GM21619 (cell line): ENCODE data around the gene DNM2.

Experiments used
- ATAC-seq: cut with Tn5 transposase; IDR thresholded peaks from one replicate; pipeline ENCODE4 v1.9.1; 2021; ENCODE audit not compliant: unreplicated experiment

Gene DNM2

DNA sequence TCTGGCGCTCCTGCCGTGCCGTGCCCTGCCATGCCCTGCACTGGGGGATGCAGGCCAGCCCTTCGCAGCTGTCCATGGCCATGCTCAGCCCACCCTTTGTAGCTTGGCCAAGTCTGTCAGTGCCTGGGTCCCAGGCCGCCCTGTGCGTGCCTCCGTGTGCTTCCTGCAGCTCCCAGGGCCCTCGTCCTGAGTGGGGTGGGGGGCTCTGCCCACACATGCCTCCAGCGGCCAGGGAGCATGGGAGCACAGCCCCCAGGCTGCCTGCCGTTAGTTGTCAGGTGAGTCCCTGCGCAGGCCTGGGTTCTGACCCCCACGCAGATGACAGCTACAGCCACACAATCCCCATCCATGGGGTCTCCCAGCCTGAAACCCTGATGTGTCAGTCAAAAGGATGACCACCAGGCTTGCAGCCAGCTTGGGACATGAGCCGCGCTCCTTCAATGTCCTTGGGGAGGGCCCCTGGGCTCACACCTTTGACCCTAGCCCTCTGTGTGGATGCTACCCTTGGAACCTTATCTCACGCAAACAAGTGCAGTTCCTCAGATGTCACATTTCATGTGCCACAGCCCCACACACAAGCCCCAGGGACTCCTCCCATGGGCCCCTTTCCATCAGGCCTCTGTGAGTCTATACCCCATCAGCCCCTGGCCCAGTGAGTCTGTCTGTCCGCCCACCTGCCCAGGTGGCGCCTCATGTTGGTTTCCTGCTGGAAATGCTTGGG lies 93.7 kb downstream of the DNM2 start:
- ATAC-seq = no peak

DNA sequence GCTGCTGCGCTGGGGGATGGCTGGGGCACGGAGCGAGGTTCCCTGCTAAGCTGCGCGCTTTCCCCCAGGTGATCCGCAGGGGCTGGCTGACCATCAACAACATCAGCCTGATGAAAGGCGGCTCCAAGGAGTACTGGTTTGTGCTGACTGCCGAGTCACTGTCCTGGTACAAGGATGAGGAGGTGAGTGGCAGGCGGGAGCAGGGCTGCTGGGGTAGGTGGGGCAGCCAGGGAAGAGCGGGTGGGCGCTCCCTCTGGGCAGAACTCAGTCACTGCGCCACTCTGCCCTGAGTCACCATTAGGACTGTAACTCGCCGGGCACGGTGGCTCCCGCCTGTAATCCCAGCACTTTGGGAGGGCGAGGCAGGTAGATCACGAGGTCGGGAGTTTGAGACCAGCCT lies 94.3 kb downstream of the DNM2 start:
- ATAC-seq = no peak

DNA sequence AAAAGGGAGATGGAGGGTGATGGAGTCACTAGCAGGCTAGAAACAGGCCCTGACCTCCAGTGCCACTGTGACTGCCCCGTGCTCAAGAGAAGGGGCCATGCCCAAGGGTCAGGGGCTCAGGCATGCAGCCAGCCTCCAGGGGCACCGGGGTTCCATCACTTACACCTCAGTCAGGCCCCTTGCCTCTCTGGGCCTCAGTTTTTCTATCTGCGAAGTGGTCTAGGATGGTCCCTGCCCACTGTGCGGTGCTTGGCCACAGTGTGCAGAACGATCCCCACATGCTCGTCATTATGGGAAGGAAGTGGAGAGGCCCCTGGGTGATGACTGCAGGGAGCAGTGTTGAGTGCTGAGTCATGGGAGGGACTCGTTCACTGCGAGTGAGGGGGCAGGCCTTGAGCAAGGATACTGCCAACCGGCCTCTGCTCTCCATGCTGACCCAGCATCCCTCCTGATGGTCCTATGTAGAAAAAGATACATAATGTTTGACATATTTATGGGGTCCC lies 95.1 kb downstream of the DNM2 start:
- ATAC-seq = no peak

DNA sequence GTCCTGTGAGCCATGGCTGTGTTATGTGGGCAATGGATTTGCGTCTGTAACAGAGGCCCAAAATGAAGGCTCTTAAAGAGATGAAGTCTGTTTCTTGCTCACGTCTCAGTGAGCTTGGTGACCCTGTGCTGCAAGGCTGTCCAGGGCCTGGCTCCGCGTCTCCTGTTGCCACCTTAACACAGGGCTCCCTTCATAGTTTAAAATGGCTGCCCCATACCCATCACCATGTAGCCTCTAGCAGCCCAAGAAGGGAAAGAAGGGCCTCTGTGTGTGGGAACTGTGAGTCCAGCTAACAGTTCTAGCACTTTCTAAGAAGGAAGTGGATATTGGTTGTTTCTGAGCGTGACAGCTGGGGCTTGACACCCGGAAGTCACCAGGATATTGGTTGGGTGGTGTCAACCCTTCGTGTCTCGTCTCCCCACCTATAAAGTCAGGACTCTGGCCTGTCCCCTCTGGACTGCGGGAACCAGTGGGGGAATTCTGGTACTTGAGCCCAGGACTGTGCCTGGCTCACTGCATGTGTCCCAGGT lies 97.2 kb downstream of the DNM2 start:
- no peak for ATAC-seq

DNA sequence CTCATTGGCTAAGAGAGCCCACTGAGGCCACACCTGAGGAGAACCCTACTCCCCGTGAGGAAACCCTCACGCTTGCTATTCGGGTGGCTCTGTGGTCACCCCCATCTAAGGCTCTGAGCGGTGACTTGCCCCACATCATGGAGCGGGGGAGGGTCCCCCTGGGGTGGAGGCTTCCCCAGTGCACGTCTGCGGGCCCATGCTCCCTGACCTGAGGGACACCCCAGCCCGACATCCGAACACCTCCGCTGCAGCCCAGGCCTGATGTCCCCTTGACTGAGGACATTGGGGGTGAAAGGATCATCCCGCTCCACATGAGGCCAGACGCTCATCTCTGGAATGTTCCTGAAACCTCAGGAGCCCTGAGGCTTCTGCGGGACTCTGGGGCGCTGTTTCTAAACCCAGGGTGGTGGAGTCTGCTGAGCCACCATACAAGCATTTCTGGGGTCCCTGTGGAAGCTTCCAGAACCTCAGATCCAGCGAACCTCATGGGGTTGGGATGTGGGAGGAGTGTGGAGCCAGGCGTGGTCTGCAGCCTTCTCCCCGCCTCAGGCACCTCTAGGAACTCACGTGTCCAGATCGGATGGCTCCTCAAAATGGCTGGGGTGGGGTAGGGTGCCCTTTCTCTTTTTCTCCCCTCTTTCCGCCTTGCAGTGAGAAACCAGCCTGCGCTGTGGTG lies 98.2 kb downstream of the DNM2 start:
- ATAC-seq = no peak

DNA sequence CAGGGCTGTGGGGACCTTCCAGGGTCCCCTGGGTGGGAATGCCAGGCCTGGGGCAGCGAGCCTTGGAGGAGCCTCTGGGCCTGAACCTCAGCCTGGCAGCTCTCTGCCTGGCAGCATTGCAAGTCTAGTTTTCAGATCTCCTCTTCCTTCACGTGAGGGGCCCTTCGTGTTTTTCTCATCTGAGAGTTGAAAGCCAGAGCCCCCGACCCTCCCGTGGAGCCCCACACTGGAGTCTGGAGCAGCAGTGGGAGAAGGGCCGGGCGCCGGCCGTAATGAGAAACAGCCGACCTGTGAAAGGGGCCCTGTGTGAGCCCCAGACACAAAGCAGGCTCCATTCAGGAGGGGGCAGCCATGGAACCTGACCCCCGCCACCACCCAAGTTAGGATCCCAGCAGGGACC lies 98.8 kb downstream of the DNM2 start:
- no peak for ATAC-seq

DNA sequence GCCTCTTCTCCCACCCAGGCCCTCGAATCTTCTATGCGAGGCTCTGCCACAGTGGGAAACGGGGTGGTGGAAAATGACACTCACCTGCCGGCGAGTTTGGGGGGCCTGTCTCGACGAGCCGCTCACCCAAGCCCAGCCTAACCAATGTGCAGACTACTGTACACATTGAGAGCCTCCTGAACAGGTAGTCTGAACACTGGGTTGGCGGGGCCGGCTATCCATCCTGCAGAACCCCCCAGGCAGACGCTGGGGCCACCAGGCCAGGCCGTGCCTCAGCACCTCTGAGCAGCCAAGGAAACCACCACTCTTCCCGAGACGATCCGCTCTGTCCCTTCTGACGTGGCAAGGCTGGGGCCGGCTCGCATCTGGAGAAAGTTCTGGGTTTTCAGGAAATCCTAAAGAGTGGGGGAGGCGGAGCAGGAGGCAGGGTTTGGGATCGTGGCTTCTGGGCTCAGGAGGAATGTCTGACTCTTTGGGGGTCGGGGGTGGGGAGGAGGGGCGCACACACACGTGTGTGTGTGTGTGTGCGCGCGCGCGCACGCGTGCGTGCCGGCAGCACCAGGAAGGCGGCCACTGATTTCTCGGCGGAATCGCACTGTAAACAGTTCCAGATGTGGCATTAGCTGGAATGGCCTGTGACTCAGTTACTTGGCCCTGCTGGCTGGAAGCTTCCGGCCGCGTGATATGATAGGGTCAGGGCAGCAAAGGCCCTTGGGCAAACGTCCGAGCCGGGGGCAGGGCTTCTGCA lies 99.6 kb downstream of the DNM2 start:
- no peak for ATAC-seq

DNA sequence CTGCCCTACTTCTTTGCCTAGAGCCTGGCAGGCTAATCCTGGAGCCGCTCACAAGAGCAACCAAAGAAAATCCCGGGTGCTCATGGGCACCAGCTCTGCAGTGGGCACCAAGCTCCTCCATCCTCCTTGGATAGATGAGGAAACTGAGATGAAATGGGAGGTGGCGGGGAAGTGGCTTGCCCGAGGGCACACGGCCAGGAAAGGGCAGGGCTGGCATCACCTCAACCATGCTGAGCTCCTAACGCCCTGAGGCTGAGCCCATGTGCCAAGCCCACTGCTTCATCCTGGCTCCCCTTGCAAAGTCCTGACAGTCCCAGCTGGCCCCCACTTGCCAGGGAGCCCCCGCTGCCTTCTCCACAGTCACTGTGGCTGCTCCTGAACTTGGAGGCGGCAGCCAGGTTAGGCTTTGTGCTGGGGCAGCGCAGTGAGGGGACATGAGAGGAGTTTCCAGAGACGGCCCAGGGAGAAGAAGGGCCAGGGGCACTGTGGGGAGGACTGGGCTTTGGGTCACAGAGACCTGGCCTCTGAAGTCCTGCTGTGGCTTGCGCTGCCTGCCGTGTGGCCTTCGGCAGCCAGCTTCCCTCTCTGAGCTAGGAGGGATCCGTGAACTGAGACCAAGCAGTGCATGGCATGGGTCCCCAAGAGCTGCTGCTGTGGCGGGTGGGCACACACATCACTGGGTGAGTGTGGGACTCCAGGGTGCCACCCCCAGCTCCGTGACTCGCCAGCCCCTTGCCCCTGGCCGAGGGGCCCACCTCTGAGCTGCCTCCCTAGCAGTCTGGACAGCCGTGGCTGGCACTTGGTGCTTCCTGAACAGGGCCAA lies 100.6 kb downstream of the DNM2 start:
- no peak for ATAC-seq

DNA sequence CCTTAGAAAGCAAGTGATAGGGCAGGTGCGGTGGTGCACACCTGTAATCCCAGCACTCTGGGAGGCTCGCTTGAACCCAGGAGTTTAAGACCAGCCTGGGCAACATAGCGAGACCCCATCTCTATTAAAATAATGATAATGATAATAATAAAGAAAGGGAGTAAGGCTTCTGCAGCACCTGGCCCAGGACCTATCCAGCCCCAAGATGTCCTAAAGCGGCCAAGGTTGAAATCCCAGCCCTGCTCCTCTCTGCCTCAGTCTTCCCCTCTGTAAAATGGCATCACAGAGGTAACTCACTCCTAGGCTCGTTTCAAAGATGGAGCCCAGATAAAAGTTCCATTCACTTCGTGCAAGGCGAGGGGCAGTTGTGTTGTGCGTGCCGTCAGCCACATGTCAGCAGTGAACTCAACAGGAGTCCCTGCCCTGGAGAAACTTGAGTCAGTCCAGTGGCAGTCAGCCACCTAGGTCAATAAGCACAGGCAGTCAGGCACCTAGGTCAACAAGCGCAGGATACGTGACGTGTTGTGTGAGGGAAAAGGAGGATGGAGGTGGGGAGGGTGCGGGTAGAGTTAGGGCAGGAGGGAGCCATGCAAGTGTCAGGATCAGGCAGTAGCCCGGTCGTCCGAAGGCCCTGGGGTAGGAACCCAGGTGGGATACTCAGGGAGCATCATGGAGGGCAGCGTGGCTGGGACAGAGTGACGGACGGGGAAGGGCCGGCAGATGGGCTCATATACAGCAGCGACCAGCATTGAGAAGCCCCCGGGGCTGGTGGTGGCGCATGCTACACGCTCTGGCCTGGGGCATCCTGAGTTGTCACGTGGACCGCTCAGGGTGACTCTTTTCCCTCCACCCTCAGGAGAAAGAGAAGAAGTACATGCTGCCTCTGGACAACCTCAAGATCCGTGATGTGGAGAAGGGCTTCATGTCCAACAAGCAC lies 101.5 kb downstream of the DNM2 start:
- no peak for ATAC-seq

DNA sequence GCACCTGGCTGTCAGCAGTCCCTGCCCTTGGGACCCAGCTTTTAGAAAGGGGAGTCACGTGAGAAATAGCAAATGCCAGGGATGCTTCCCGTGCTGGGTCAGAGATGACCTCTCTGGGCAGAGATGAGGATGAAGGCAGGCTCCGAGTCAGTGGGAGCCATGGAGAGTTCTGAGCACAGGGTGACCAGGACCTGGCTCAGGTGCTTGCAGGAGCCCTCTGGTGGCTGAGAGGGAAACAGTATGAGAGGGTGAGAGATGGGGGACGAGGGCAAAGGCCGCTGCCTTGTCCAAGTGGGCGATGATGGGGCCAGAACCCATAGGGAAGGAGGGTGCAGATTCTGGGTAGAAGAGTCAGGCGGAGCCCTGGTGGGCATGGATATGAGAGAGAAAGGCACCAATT lies 102.3 kb downstream of the DNM2 start:
- ATAC-seq = no peak

DNA sequence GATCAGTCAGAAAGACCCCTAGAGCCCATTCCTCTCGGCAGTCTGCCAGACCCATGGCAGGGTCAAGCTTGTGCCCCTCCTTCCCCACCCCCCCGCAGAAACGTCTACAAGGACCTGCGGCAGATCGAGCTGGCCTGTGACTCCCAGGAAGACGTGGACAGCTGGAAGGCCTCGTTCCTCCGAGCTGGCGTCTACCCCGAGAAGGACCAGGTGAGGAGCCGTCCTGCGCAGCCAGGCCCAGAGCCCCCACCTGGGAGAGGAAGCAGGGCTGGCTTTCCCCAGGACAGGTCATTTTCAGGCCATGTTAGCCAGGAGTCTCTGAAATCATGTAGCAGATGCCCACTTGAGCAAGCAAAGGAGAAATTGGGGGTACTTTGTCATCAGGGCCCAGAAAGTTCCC lies 105.8 kb downstream of the DNM2 start:
- no peak for ATAC-seq

DNA sequence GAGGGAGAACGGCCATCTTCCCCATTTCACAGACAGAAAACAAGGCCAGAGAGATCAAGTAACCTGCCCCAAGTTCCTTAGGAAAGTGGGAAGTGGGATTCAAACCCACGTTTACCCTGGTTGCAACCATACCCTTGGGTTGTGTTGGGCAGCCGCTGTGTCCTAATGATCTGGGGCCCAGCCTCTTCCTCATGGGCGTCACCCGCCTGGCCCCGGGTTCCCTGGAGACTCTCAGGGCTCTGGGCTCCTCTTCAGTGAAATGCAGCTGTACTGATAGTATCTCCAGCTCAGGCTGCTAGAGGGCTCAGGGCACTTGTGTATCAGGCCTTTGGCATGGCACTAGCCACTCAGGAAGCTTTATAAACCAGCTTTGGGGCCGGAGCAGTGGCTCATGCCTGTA lies 108.4 kb downstream of the DNM2 start:
- ATAC-seq = no peak

DNA sequence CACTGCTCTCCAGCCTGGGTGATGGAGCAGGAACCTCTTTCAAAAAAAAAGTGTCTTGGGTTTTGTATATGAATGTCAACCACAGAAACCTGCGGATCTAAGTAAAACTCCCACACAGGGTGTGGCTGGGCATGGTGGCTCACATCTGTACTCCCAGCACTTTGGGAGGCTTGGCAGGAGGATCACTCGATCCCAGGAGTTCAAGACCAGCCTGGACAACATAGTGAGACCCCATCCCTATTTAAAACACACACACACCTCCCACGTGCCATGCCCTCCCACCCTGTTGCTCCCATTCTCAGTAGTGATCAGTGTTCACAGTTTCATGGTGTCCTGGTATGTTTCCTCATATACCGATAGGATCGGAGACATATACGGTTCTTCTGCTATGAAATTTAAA lies 109.0 kb downstream of the DNM2 start:
- no peak for ATAC-seq

DNA sequence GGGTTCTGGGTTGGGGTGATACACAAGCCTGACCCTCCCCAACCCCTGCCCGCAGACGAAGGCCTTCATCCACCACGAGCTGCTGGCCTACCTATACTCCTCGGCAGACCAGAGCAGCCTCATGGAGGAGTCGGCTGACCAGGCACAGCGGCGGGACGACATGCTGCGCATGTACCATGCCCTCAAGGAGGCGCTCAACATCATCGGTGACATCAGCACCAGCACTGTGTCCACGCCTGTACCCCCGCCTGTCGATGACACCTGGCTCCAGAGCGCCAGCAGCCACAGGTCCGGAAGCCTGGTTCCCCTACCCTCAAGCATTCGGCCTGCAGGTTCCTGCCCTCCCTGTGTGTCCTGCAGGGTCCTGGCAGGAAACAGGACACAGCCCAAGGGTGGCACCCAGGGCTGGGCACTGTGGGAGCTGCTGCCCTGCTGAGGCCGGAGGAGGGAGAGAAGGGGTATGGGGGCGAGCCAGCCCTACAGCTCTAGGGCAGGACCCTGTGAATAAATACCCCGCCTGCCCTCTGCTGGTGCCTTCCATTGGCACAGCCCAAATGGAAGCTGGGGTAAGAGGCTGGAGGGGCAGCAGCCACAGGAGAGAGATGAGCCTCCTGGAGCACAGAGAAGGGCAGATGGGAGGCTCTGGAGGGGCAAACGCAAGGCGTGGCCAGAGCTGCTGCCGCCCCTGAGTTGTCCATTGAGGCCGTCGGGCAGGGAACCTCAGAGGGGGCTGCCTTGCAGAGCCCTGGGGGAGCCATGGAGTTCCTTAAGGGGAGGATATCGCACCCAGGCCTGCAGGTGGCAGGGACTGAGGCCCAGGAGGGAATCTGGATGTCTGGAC lies 111.3 kb downstream of the DNM2 start:
- ATAC-seq = no peak

DNA sequence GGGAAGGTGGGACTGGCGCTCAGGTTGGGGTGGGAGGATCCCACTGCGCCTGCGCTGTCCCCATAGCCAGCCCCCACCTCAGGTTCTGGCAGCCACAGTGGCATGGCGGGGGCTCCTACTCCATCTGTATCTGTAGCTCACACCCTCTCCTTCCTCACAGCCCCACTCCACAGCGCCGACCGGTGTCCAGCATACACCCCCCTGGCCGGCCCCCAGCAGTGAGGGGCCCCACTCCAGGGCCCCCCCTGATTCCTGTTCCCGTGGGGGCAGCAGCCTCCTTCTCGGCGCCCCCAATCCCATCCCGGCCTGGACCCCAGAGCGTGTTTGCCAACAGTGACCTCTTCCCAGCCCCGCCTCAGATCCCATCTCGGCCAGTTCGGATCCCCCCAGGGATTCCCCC lies 112.1 kb downstream of the DNM2 start:
- no peak for ATAC-seq

DNA sequence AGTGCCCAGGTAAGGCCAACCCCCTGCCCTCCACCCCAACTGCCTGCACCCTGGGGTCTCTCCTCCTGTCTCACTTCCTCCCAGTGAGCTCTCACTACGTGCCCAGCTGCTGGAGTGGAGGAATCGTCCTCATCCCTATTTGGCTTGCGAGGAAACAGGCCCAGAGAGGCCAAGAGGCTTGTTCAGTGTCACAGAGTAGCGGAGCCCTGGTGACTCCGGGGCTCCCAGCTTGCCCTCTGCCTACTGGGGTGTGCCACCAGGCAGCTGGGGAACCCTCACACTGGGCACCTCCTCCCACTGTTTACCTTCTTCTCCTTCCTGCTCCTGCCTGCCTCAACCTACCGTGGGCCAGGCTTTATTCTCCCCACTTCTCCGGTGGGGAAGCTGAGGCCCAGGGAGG lies 112.5 kb downstream of the DNM2 start:
- no peak for ATAC-seq

DNA sequence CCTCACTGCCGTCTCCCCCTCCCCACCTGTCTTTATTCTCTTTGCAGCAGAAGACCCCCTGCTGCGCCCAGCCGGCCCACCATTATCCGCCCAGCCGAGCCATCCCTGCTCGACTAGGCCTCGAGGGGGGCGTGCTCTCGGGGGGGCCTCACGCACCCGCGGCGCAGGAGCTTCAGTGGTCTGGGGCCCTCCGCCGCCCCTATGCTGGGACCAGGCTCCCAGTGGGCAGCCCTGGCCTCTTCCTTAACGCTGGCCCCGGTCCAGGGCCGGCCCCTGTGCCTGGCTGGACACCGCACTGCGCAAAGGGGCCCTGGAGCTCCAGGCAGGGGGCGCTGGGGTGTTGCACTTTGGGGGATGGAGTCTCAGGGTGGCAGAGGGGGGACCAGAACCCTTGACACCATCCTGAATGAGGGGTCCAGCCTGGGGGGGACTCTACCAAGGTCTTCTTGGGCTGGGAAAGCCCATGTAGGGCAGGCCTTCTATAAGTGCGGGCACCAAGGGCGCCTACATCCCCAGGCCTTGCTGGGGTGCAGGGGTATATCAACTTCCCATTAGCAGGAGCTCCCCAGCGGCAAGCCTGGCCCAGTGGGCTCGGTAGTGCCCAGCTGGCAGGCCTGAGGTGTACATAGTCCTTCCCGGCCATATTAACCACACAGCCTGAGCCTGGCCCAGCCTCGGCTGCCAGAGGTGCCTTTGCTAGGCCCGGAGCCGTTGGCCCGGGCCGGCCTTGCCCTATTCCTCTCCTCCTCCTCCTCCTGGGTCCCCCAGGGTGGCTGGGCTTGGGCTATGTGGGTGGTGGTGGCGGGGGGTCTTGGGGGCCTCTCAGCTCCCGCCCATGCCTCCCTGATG lies 113.3 kb downstream of the DNM2 start:
- ATAC-seq = no peak
